Measurements from ENCODE around the gene WNK2.

- TF ChIP-seq CTCF (IDR thresholded peaks at IDR 0.05; ENCODE audit: insufficient read depth, low read length, poor library complexity, severe bottlenecking), result no peak
- TF ChIP-seq EZH2phosphoT487 (conservative IDR thresholded peaks at IDR 0.05; ENCODE audit: low read length), result no peak
These were observed 2.4 kb downstream of the WNK2 start for GRCh38 chr9:93186215-93186945.
